CD4-positive, alpha-beta T cell treated with Interleukin-15 for 4 hours (primary cell): ENCODE results near the gene PDGFC.

Experiments used
- DNase-seq: peaks from one replicate; pipeline ENCODE4 v3.0.0-alpha.2; 2020; ENCODE audit warnings: low spot score

PDGFC gene

DNA sequence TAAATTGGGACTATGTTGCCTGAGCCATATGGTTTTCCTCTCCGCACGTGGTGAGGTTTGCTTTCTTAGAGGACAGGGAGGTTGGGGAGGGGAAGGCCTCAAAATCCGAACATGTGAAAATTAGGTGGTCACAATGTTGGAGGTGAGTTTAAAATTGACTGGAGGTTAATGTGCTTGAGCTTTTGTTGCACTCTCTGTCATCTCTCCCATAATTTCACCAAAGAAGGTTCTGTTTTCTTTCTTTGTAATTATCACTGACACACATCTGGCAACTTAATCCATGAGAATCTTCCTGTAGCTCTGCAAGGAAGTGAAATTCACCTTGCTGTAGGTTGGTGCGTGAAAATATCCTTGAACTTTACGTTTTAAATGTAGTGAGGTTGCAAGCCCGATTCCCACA lies 225.5 kb downstream of the PDGFC start:
- no peak for DNase-seq

DNA sequence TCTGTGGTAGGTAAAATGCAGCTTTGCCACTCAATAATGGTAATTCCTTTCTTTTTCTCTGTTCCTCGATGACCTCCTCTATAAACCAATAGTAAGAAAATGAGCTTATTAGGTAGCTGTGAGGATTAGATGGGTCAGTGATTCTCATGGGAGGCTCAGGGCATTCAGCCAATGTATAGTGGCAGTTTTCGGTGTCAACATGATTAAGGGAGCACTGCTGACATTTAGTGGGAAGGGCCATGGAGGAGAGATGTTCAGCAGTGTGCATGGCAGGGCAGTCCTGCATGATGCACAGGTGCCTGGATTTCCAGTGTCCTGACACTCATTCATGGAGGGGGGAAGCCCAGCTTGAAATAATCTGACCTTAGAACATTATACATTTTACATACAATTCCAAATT lies 232.8 kb downstream of the PDGFC start:
- no peak for DNase-seq

DNA sequence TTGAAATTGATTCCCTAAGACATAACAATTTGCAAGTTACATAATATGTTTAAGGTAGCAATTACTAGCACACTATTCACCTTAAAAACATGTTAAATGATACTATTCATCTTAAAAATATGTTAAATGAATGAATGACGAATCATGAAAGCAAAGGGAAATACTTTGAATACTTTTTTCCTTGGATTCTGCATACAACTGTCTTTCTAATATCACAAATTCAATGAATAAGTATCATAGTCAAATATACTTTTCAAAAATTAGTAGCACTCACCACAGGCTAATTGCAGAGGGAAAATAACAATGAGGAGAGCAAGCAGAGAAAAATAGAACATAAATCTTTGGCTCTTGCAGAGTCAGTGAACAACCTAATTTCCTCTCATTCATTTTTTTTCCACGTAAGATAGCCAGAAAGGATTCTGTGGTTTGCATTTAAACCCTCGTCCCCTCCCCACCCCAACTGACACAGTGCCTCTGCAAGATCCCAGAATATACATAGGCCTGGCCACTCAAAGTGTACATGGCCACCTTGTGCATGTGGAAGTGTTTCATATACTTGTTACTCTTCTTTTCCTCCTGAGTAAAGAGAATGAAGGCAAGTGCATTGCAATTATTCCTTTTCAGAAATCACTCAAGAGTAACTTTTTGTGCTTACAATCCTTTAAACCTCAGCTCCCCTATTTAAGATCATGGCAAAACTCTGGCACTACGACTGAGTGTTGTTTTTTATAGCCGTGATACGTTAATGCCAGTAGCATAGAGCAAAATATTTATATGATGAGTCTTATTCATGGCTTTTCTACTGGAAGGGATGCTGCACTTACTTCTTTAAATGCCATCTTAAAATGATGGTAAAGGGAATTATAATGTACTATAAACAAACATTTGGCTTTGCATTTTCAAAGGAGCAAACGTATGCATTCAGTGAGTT lies 236.4 kb downstream of the PDGFC start:
- DNase-seq: no peak

DNA sequence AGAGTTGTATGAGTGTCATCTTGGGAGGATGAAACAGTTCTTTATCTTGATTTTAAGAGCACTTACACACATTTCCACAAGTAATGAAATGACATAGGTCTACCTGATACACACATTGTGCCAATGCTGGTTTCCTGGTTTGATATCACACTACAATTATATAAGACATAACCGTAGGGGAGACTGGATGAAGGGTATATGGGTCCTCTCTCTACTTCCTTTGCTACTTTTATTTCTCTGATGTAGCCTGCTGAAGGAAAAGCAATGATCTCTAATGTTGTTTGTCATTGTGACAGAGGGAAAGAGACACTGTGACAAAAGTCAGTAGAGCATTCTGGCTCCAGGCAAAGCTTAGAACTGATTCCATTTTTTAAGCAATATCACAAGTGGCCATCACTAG lies 238.0 kb downstream of the PDGFC start:
- no peak for DNase-seq

DNA sequence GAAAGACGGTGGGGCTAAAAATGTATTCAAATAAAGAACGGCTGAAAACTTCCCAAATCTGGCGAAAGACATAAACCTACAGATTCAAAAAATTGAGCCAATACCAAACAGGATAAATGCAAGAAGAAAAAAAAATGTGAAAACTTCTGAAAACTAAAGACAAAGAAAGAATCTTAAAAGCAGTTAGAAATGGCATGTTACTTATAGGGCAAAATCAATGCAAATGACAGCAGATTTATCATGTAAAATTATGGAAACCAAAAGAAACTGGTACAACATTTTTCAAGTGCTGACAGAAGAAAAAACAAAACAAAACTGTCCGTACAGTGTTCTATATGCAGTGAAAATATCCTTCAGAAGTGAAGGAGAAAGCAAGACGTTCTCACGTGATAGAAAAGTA lies 239.0 kb downstream of the PDGFC start:
- no peak for DNase-seq

DNA sequence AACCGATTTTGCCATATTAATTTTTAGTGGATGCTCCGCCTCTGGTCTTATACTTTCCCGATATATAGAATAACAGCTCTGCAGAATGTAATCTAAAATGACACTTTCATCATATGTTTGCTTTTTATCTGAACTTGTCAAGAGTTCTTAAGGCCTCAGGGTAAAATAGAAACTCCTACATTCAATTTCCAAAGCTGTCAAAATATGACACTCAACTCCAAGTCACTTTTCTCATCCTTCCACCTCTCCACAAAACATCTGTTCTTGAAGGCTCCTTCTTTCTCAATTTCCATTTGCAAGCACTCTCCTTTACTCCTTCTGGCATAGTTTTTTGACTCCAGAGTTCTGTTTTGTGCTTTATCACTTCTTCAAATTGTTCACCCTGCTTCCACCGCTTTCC lies 242.2 kb downstream of the PDGFC start:
- DNase-seq: no peak

DNA sequence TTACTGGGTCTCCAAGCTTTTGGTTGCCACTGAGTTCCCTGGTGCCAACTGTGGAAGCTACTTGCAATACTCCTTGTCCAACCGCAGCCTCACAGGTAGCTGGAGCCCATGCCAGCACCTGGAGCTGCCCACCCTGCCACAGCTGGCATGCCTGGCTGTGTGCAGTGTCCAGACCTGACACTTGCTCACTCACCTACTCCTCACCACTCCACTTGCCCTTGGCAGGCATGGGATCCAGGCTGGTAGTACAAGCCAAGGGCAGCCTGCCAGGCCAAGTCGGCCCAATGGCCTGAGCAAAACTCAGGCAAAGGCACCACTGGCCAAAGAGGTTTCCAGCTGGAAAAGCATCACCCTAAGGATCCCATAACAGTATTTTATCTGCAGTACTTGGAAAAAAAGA lies 246.3 kb downstream of the PDGFC start:
- DNase-seq: no peak

DNA sequence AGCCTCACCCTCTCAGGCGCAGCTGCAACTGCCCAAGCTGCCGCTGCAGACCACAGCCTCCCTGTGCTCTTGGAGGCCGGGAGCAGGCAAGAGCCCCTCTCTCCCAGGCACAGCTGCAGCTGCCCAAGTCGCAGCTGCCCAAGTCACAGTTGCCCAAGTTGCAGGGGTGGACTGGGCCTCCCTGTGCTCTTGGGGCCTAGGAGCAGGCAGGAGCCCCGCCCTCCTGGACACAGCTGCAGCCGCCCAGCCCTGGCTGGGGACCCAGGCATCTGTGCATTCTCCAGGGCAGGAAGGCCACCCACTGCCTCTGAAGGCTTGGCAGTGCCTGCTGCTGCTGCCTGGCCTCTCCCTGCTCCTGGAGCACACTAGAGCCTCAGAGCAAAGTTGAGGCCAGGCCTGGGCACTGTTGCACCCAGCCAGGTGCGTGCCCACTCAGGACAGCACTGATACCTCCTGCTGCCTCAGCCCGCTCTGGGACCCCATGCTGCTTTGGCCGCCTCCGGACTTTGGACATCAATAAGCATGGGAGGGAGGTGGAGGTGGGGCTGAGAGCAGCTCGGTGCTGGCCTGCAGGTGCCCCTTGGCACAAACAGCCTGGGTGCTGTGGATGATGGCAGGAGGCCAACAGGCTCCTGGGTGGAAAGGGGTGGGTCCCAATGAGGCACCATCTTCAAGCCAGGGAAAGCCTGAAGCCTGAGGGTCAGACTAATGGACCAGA lies 247.5 kb downstream of the PDGFC start:
- no peak for DNase-seq

DNA sequence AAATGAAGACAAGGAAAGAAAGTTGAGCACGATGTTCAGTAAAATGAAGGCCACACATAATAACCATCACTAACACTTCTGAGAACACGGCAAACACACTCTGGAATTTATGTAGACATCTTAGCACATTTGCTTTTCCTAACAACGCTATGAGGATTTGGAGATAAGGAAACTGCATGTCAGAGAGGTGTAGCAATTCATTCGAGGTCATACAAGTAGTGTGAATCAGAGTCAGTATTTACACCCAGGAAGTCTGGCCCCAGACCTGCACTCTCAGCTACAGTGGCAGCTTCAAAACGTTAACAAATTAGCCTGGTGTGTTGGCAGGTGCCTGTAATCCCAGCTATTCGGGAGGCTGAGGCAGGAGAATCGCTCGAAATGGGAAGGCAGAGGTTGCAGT lies 253.4 kb downstream of the PDGFC start:
- no peak for DNase-seq

DNA sequence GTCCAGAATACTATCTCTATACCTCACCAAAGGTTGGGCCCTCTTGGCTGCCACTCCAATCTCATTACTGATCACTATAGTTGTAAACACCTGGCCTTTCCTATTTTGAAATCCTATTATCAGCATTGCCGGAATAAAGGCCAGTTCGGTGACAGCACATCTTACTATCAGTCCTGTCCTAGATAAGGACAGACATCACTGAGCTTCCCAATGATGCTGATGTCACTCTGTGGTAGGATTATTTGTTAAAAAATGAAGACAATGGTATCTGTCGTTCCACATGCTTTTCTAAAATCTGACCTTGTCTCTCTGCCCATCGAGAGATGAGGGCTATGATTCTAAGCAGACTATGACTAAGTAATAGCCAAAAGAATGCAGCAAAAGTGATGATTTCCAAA lies 260.4 kb downstream of the PDGFC start:
- no peak for DNase-seq
